Right atrium auricular region (tissue), 2 donors: ENCODE measurements around the gene GRK5. TPM values are rescaled to one million over a fixed set of nuclear protein-coding genes. Genes with fewer than 3 reads are reported as not detected.
"Not testable (repeated sequence)": the region's sequence is repeated elsewhere in the genome, so short reads cannot be mapped to it uniquely, and the experiment has no call there.

Source experiments
- DNase-seq: peaks from one replicate; pipeline ENCODE4 v3.0.0-alpha.2; 2019; ENCODE audit warnings: low spot score
- H3K27ac ChIP-seq, 2 donors: fragments of 200-600 bp; sonication (generic); 1 replicate in 1 of 2; 2 replicates in 1 of 2; pipeline ENCODE4 v1.5.1; 2016 to 2019
- H3K27me3 ChIP-seq, 2 donors: fragments of 200-600 bp; sonication (generic); one replicate each; pipeline versions ENCODE4 v1.5.1 to v1.6.0; 2017 to 2019
- H3K36me3 ChIP-seq: fragments of 200-600 bp; sonication (generic); one replicate; pipeline ENCODE4 v1.5.1; 2016
- H3K4me1 ChIP-seq, 2 donors: fragments of 200-600 bp; sonication (generic); one replicate each; pipeline versions ENCODE4 v1.5.1 to v1.6.0; 2017 to 2019
- H3K4me3 ChIP-seq, 2 donors: fragments of 200-600 bp; sonication (generic); 1 replicate in 1 of 2; 2 replicates in 1 of 2; pipeline ENCODE4 v1.5.1; 2017 to 2019; ENCODE audit warnings: mild to moderate bottlenecking in 1 of 2, moderate library complexity in 1 of 2
- H3K9me3 ChIP-seq, 2 donors: fragments of 200-600 bp; sonication (generic); one replicate each; pipeline ENCODE4 v1.5.1; 2019
- total RNA-seq, 2 donors: library from RNA; depleted of rRNA; stranded (reverse); fragments of >200 nt; gene quantifications; one replicate each; pipeline ENCODE4 v1.1.0, GENCODE V29; 2016
- TF ChIP-seq, protein P1 (sequence below), 2 donors: fragments of 200-600 bp; sonication (generic); IDR thresholded peaks; one replicate each; pipeline ENCODE4 v1.5.1; 2019; ENCODE audit warnings: antibody characterized with exemption in 2 of 2

Gene GRK5
- total RNA-seq, 2 donors from 2014 or later: 19.2 to 53.8 TPM

DNA sequence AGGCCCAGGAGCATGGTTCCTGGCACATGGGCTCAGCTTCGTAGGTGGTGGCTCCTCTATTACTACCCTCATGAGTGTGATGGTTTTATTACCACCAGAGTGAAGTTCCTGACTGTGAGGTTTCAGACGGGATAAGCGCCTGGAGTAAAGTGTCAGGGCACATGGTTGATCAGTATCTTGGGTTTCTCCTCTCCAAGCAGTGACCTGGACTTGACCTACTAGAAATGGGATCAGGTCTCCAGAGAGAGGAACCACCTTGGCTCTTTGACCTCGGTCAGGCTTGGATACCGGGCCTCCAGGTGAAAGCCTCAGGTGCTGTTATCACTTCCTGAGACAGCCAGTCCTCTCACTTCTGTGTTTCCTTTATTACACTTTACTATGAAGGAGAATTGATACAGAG lies 67.7 kb downstream of the GRK5 start:
- H3K27ac ChIP-seq: peak overlapping the region in 1 of 2 donors; percentile 44
- no peaks in the 10 kb centered on the region for H3K36me3 ChIP-seq
- H3K4me3 ChIP-seq: no peak overlapping the region
- TF ChIP-seq, protein P1, sequence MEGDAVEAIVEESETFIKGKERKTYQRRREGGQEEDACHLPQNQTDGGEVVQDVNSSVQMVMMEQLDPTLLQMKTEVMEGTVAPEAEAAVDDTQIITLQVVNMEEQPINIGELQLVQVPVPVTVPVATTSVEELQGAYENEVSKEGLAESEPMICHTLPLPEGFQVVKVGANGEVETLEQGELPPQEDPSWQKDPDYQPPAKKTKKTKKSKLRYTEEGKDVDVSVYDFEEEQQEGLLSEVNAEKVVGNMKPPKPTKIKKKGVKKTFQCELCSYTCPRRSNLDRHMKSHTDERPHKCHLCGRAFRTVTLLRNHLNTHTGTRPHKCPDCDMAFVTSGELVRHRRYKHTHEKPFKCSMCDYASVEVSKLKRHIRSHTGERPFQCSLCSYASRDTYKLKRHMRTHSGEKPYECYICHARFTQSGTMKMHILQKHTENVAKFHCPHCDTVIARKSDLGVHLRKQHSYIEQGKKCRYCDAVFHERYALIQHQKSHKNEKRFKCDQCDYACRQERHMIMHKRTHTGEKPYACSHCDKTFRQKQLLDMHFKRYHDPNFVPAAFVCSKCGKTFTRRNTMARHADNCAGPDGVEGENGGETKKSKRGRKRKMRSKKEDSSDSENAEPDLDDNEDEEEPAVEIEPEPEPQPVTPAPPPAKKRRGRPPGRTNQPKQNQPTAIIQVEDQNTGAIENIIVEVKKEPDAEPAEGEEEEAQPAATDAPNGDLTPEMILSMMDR (IDR thresholded peaks at IDR 0.05): no peak
- DNase-seq: no peak
- no peaks in the 10 kb centered on the region for H3K9me3 ChIP-seq
- peaks cover 0 to 66% of the 10 kb centered on the region in 2 donors for H3K4me1 ChIP-seq
- H3K27me3 ChIP-seq: no peaks in the 10 kb centered on the region

DNA sequence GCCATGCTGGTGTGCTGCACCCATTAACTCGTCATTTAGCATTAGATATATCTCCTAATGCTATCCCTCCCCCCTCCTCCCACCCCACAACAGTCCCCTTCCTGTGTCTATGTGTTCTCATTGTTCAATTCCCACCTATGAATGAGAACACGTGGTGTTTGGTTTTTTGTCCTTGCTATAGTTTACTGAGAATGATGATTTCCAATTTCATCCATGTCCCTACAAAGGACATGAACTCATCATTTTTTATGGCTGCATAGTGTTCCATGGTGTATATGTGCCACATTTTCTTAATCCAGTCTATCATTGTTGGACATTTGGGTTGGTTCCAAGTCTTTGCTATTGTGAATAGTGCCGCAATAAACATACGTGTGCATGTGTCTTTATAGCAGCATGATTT lies 68.8 kb downstream of the GRK5 start:
- H3K9me3 ChIP-seq, H3K27ac ChIP-seq, DNase-seq, H3K36me3 ChIP-seq, H3K27me3 ChIP-seq, H3K4me3 ChIP-seq: not testable (repeated sequence)
- peaks cover 0 to 66% of the 10 kb centered on the region in 2 donors for H3K4me1 ChIP-seq

DNA sequence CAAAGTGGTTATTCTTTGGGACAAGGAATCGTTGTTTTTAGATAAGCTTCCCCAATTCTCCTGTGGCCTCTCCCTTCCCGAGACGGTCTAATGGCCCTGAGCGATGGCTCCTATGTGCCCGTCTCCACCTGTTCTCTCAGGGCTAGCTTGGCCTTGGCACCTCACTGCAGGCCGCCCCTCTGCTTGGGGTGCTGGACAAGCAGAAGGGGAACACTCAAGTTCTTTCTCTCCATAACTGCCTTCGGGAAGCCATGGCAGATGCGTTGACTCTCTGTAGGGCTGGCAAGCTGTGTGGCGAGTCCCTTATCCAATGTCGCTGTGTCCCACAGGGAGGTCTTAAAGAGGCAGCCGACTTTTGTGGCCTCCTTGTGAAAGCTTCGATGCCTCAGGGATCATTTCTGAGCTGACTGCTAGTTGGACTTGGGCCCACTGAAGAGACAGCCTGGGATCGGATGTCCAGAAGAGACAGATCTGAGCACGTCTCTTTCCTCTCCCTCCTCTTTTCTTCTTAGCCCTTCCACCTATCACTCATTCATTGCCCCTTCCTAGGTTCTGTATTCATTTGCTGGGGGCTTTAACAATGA lies 70.8 kb downstream of the GRK5 start:
- Histone ChIP-seq H3K36me3 (no peaks in the 10 kb centered on the region), H3K27me3 (no peaks in the 10 kb centered on the region), H3K4me1 (peaks cover 0 to 67% of the 10 kb centered on the region in 2 donors), H3K9me3 (no peaks in the 10 kb centered on the region), H3K4me3 (no peak overlapping the region), H3K27ac (peak overlapping the region in 1 of 2 donors; percentile 18)
- TF ChIP-seq, protein P1 (IDR thresholded peaks at IDR 0.05): no peak
- no peak for DNase-seq

DNA sequence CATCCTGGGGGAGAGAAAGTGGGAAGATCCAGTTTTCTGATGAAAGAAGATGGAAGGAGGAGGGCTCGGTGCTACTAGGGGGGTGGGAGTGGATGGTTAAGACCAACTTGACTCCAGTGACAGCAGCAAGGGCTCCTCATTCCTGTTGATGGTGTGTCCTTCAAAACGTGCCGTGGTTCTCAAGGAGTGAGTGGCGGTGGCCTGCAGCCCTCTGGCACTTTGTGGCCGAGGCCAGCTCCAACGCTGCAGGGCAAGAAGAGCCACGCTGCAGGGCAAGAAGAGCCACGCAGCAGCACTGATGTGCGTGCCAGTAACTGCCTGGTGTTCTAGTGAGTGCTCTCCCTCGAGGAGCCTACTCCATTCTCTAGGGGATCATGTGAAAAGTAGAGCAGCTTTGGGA lies 72.1 kb downstream of the GRK5 start:
- H3K4me3 ChIP-seq: no peak overlapping the region
- H3K27me3 ChIP-seq: no peaks in the 10 kb centered on the region
- peaks cover 0 to 76% of the 10 kb centered on the region in 2 donors for H3K4me1 ChIP-seq
- H3K27ac ChIP-seq: peak overlapping the region; percentile 20 to 34
- H3K9me3 ChIP-seq: no peaks in the 10 kb centered on the region
- TF ChIP-seq, protein P1 (IDR thresholded peaks at IDR 0.05): no peak
- DNase-seq: no peak
- no peaks in the 10 kb centered on the region for H3K36me3 ChIP-seq

DNA sequence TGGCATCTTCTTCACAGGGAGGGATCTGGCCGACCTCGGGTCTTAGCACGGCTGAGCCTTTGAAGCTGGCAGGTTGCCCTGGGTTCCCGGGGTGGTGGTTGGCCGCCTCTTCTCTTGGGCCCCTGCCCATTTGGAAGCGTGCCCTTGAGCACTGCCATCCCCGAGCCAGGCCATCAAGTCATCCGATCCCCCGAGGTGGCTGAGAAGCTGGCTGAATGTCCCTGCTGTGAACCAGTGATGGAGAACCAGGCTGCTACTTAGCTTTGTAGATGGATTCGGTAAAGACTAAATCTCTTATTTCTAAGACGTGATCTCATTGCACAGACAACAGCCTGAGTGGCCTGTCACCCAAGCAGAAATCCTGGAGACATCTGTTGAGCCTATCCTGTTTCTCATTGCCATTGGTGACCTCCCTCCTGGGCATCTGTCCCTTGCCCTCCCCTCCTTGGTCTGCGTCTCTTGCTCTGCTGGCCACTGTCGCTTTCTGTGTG lies 74.3 kb downstream of the GRK5 start:
- TF ChIP-seq, protein P1 (IDR thresholded peaks at IDR 0.05): no peak
- peak; percentile 88 for DNase-seq
- Histone ChIP-seq H3K9me3 (no peaks in the 10 kb centered on the region), H3K27ac (peak overlapping the region; percentile 74 to 77), H3K4me1 (peaks cover 0 to 85% of the 10 kb centered on the region in 2 donors), H3K36me3 (no peaks in the 10 kb centered on the region), H3K4me3 (no peak overlapping the region), H3K27me3 (no peaks in the 10 kb centered on the region)

DNA sequence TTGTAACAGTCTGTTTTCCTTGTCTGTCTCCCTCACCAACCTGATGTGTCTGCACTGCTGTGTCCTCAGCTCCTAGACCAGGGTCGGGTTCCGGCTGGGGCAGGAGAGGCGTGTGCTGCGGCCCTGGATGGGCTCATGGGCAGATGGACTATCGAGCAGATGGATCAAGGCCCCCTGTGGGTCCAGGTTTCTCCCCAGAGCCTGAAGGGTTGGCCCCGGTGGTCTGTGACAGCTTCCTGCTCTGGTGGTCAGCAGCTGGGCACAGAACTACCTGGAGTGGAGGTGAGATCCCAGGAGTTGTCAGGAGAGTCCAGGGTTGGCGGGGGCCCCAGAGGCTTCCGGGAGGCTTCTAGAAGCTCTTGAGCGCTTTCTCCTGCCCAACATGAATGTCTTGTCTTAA lies 75.1 kb downstream of the GRK5 start:
- H3K27ac ChIP-seq: peak overlapping the region; percentile 74 to 77
- TF ChIP-seq, protein P1 (IDR thresholded peaks at IDR 0.05): no peak

More for the DNA sequence above, 75.1 kb downstream of the GRK5 start:
- DNase-seq: no peak
- Histone ChIP-seq H3K9me3 (no peaks in the 10 kb centered on the region), H3K27me3 (no peaks in the 10 kb centered on the region), H3K4me1 (peaks cover 0 to 91% of the 10 kb centered on the region in 2 donors), H3K4me3 (no peak overlapping the region), H3K36me3 (no peaks in the 10 kb centered on the region)
